GM21515 (cell line): ENCODE measurements around the gene MRPL37.

ENCODE experiments used
- ATAC-seq: cut with Tn5 transposase; IDR thresholded peaks from one replicate; pipeline ENCODE4 v1.9.1; 2021; ENCODE audit not compliant: unreplicated experiment

MRPL37 gene

GRCh38 chr1:54259546-54260140 lies 59.7 kb downstream of the MRPL37 start:
- ATAC-seq, result no peak

GRCh38 chr1:54260810-54261209 lies 60.8 kb downstream of the MRPL37 start:
- ATAC-seq, result no peak

GRCh38 chr1:54262244-54262643 lies 62.3 kb downstream of the MRPL37 start:
- ATAC-seq, result no peak

- ATAC-seq, result no peak
Observed at GRCh38 chr1:54263601-54264226, 63.7 kb downstream of the MRPL37 start.

GRCh38 chr1:54265126-54265525 lies 65.2 kb downstream of the MRPL37 start:
- ATAC-seq, result no peak

GRCh38 chr1:54265659-54266058 lies 65.7 kb downstream of the MRPL37 start:
- ATAC-seq, result no peak

GRCh38 chr1:54266195-54266594 lies 66.2 kb downstream of the MRPL37 start:
- no peak for ATAC-seq

GRCh38 chr1:54266908-54267307 lies 66.9 kb downstream of the MRPL37 start:
- ATAC-seq, result no peak
